Breast epithelium (tissue), 4 donors: ENCODE measurements around the gene TBR1. TPM values are rescaled to one million over a fixed set of nuclear protein-coding genes. Genes with fewer than 3 reads are reported as not detected.

Source experiments
- DNase-seq, 2 donors: peaks; one replicate each; pipeline ENCODE4 v3.0.0-alpha.2; 2019; ENCODE audit warnings: low spot score in 2 of 2
- H3K27ac ChIP-seq, 2 donors: fragments of 200-600 bp; sonication (generic) in 1 of 2; one replicate each; pipeline ENCODE4 v1.5.1; 2016 to 2019; ENCODE audit warnings: mild to moderate bottlenecking in 1 of 2
- H3K27me3 ChIP-seq, 2 donors: fragments of 200-600 bp; sonication (generic) in 1 of 2; one replicate each; pipeline versions ENCODE4 v1.5.1 to v1.6.0; 2017 to 2019; ENCODE audit warnings: control low read depth in 1 of 2, mild to moderate bottlenecking in 1 of 2
- H3K36me3 ChIP-seq: fragments of 200-600 bp; one replicate; pipeline ENCODE4 v1.5.1; 2019
- H3K4me1 ChIP-seq, 2 donors: fragments of 200-600 bp; sonication (generic); one replicate each; pipeline ENCODE4 v1.5.1; 2016 to 2019; ENCODE audit warnings: control low read depth in 1 of 2
- H3K4me3 ChIP-seq, 3 donors: fragments of 200-600 bp; sonication (generic); 1 replicate in 2 of 3; 2 replicates in 1 of 3; pipeline ENCODE4 v1.5.1; 2016 to 2019; ENCODE audit warnings: mild to moderate bottlenecking in 3 of 3, moderate library complexity in 2 of 3
- H3K9me3 ChIP-seq, 2 donors: fragments of 200-600 bp; sonication (generic) in 1 of 2; one replicate each; pipeline ENCODE4 v1.5.1; 2016 to 2019; ENCODE audit warnings: control low read depth in 1 of 2
- POLR2A ChIP-seq: fragments of 450-650 bp; IDR thresholded peaks from one replicate; pipeline ENCODE4 v1.6.1; 2016; ENCODE audit warnings: antibody characterized with exemption, mild to moderate bottlenecking, moderate library complexity
- POLR2AphosphoS5 ChIP-seq, 3 donors: sonication (generic); formaldehyde crosslinking; IDR thresholded peaks; one replicate each; pipeline ENCODE4 v1.6.1; 2017; ENCODE audit warnings: antibody characterized with exemption in 3 of 3
- intact Hi-C: fragments of 100-400 bp; cut with DNase I; formaldehyde crosslinking; loops from one replicate; pipeline ENCODE4 v1.15.1; 2023; ENCODE audit warnings: low total_unique reads
- total RNA-seq, 3 donors: library from RNA; depleted of rRNA; stranded (reverse); fragments of >200 nt; gene quantifications; one replicate each; pipeline ENCODE4 v1.1.0, GENCODE V29; 2016
- TF ChIP-seq, protein P1 (sequence below), 3 donors: fragments of 450-650 bp; IDR thresholded peaks; one replicate each; pipeline ENCODE4 v1.5.1; 2016 to 2017; ENCODE audit warnings: antibody characterized with exemption in 3 of 3, mild to moderate bottlenecking in 3 of 3, moderate library complexity in 3 of 3

Gene TBR1
- total RNA-seq, 3 donors from 2014 or later: 0.33 to 0.64 TPM; not detected in 1

- H3K4me3 ChIP-seq: no peak overlapping the region
- TF ChIP-seq POLR2A (no peak), POLR2AphosphoS5 (IDR thresholded peaks at IDR 0.05) (no peak)
- TF ChIP-seq, protein P1, sequence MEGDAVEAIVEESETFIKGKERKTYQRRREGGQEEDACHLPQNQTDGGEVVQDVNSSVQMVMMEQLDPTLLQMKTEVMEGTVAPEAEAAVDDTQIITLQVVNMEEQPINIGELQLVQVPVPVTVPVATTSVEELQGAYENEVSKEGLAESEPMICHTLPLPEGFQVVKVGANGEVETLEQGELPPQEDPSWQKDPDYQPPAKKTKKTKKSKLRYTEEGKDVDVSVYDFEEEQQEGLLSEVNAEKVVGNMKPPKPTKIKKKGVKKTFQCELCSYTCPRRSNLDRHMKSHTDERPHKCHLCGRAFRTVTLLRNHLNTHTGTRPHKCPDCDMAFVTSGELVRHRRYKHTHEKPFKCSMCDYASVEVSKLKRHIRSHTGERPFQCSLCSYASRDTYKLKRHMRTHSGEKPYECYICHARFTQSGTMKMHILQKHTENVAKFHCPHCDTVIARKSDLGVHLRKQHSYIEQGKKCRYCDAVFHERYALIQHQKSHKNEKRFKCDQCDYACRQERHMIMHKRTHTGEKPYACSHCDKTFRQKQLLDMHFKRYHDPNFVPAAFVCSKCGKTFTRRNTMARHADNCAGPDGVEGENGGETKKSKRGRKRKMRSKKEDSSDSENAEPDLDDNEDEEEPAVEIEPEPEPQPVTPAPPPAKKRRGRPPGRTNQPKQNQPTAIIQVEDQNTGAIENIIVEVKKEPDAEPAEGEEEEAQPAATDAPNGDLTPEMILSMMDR (IDR thresholded peaks at IDR 0.05): no peak
- H3K9me3 ChIP-seq: peaks cover 0 to 7% of the 10 kb centered on the region in 2 donors
- peaks cover 16 to 87% of the 10 kb centered on the region in 2 donors for H3K27me3 ChIP-seq
- H3K4me1 ChIP-seq: peaks cover 2 to 12% of the 10 kb centered on the region in 2 donors
- no peaks in the 10 kb centered on the region for H3K36me3 ChIP-seq
- H3K27ac ChIP-seq: no peak overlapping the region
- DNase-seq: no peak
- intact Hi-C loops: no loop called here
Observed at GRCh38 chr2:161421686-161422085, 5.6 kb downstream of the TBR1 start.

GRCh38 chr2:161422816-161423403 lies 6.8 kb downstream of the TBR1 start:
- intact Hi-C loops: no loop called here
- H3K4me3 ChIP-seq: peak overlapping the region in 1 of 3 donors; percentile 62
- TF ChIP-seq POLR2A (no peak), POLR2AphosphoS5 (IDR thresholded peaks at IDR 0.05) (no peak)
- TF ChIP-seq, protein P1 (IDR thresholded peaks at IDR 0.05): no peak
- peaks cover 0 to 7% of the 10 kb centered on the region in 2 donors for H3K9me3 ChIP-seq
- no peaks in the 10 kb centered on the region for H3K36me3 ChIP-seq
- H3K4me1 ChIP-seq: peaks cover 2 to 5% of the 10 kb centered on the region in 2 donors
- H3K27ac ChIP-seq: no peak overlapping the region
- H3K27me3 ChIP-seq: peaks cover 16 to 87% of the 10 kb centered on the region in 2 donors
- DNase-seq: no peak

- TF ChIP-seq, protein P1 (IDR thresholded peaks at IDR 0.05): no peak
- H3K9me3 ChIP-seq: peaks cover 0 to 7% of the 10 kb centered on the region in 2 donors
- H3K27me3 ChIP-seq: peaks cover 15 to 87% of the 10 kb centered on the region in 2 donors
- no peak for DNase-seq
- no peak overlapping the region for H3K27ac ChIP-seq
- intact Hi-C loops: no loop called here
- H3K4me3 ChIP-seq: peak overlapping the region in 2 of 3 donors; percentile 26 to 62
- peaks cover 2 to 4% of the 10 kb centered on the region in 2 donors for H3K4me1 ChIP-seq
- no peaks in the 10 kb centered on the region for H3K36me3 ChIP-seq
Observed at GRCh38 chr2:161423421-161424393, 7.6 kb downstream of the TBR1 start.

DNA sequence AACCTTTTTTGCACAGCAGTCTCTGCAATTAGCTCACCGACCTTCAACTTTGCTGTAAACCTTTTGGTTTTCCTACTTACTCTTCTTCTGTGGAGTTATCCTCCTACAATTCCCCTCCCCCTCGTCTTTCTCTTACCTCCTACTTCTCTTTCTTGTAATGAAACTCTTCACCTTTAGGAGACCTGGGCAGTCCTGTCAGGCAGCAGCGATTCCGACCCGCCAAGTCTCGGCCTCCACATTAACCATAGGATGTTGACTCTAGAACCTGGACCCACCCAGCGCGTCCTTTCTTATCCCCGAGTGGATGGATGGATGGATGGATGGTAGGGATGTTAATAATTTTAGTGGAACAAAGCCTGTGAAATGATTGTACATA lies 8.3 kb downstream of the TBR1 start:
- H3K4me3 ChIP-seq: no peak overlapping the region
- no peak overlapping the region for H3K27ac ChIP-seq
- TF ChIP-seq POLR2A (no peak), POLR2AphosphoS5 (IDR thresholded peaks at IDR 0.05) (no peak)
- TF ChIP-seq, protein P1 (IDR thresholded peaks at IDR 0.05): no peak
- no peaks in the 10 kb centered on the region for H3K36me3 ChIP-seq
- no peak for DNase-seq
- peaks cover 0 to 2% of the 10 kb centered on the region in 2 donors for H3K4me1 ChIP-seq
- peaks cover 11 to 86% of the 10 kb centered on the region in 2 donors for H3K27me3 ChIP-seq
- peaks cover 0 to 7% of the 10 kb centered on the region in 2 donors for H3K9me3 ChIP-seq
- intact Hi-C loops: no loop called here
